Inflammatory macrophage treated with lipopolysaccharide for 1 hour (primary cell): ENCODE measurements around the gene FMN2.

ENCODE experiments used
- DNase-seq, 2 donors: peaks; one replicate each; pipeline ENCODE4 v3.0.0-alpha.2; 2020 to 2022

Gene FMN2

GRCh38 chr1:240500647-240501046 lies 409.0 kb downstream of the FMN2 start:
- no peak for DNase-seq

- DNase-seq: no peak
These were observed 409.4 kb downstream of the FMN2 start for GRCh38 chr1:240501115-240501514.

- DNase-seq: no peak
These were observed 411.4 kb downstream of the FMN2 start for GRCh38 chr1:240503036-240503435.

- no peak for DNase-seq
These were observed 411.9 kb downstream of the FMN2 start for GRCh38 chr1:240503558-240503957.

GRCh38 chr1:240506176-240506575 lies 414.5 kb downstream of the FMN2 start:
- DNase-seq: no peak

GRCh38 chr1:240508201-240508600 lies 416.5 kb downstream of the FMN2 start:
- DNase-seq: no peak

- DNase-seq: no peak
These were observed 417.3 kb downstream of the FMN2 start for GRCh38 chr1:240508950-240509349.

GRCh38 chr1:240511789-240512188 lies 420.1 kb downstream of the FMN2 start:
- DNase-seq: no peak

- DNase-seq: no peak
These were observed 423.8 kb downstream of the FMN2 start for GRCh38 chr1:240515505-240515904.

- DNase-seq: no peak
These were observed 424.4 kb downstream of the FMN2 start for GRCh38 chr1:240516069-240516468.

- DNase-seq: no peak
These were observed 426.2 kb downstream of the FMN2 start for GRCh38 chr1:240517891-240518290.

GRCh38 chr1:240522122-240522822 lies 430.6 kb downstream of the FMN2 start:
- no peak for DNase-seq

GRCh38 chr1:240524356-240525069 lies 432.8 kb downstream of the FMN2 start:
- DNase-seq: no peak
